Activated CD8-positive, alpha-beta T cell treated with anti-CD3 and anti-CD28 coated beads for 36 hours (primary cell): ENCODE measurements around the gene FMNL1. TPM values are rescaled to one million over a fixed set of nuclear protein-coding genes. Genes with fewer than 3 reads are reported as not detected.
A peak's percentile ranks its signal among the peaks of the same experiment; 100 is the strongest.

ENCODE experiments used
- ATAC-seq: fragments of 200-7000 bp; cut with Tn5 transposase; one replicate; pipeline ENCODE4 v1.10.0; 2021; ENCODE audit warnings: mild to moderate bottlenecking, moderate library complexity
- CTCF ChIA-PET: fragments of 350-600 bp; sonication (Branson Sonifier 250); formaldehyde crosslinking; loops from one replicate; lab custom pipeline; 2021; ENCODE audit warnings: antibody characterized with exemption; lab: Charles Lee
- POLR2A ChIA-PET: fragments of 350-600 bp; sonication (Branson Sonifier 250); formaldehyde crosslinking; loops from one replicate; lab custom pipeline; 2021; ENCODE audit warnings: antibody characterized with exemption; lab: Charles Lee
- DNase-seq: peaks from one replicate; pipeline ENCODE4 v3.0.0-alpha.2; 2020
- H3K27ac Mint-ChIP-seq: one replicate; pipeline ENCODE4 v1.8.0; 2021; ENCODE audit warnings: mild to moderate bottlenecking, mixed read lengths
- H3K27me3 Mint-ChIP-seq: one replicate; pipeline ENCODE4 v1.8.0; 2021; ENCODE audit warnings: mixed read lengths
- H3K36me3 Mint-ChIP-seq: one replicate; pipeline ENCODE4 v1.8.0; 2021; ENCODE audit warnings: low read depth, mixed read lengths
- H3K4me1 Mint-ChIP-seq: one replicate; pipeline ENCODE4 v1.8.0; 2021; ENCODE audit warnings: low read depth, mixed read lengths
- H3K4me3 Mint-ChIP-seq: one replicate; pipeline ENCODE4 v1.8.0; 2021; ENCODE audit warnings: mild to moderate bottlenecking, moderate library complexity, mixed read lengths
- H3K9me3 Mint-ChIP-seq: one replicate; pipeline ENCODE4 v1.8.0; 2021; ENCODE audit warnings: mixed read lengths
- intact Hi-C: fragments of 100-400 bp; cut with micrococcal nuclease; formaldehyde crosslinking; loops from one replicate; pipeline ENCODE4 v1.10.0; 2022
- total RNA-seq, 2 experiments: library from RNA; stranded (reverse); gene quantifications; one replicate each; pipeline ENCODE4 v1.2.3, GENCODE V29; 2021
- TF ChIP-seq, protein P1 (sequence below): fragments of 200-600 bp; IDR thresholded peaks from one replicate; pipeline ENCODE4 v1.8.0; 2022; ENCODE audit warnings: antibody characterized with exemption, mild to moderate bottlenecking

The FMNL1 gene
- total RNA-seq, 2 experiments from 2014 or later: 285 to 298 TPM

DNA sequence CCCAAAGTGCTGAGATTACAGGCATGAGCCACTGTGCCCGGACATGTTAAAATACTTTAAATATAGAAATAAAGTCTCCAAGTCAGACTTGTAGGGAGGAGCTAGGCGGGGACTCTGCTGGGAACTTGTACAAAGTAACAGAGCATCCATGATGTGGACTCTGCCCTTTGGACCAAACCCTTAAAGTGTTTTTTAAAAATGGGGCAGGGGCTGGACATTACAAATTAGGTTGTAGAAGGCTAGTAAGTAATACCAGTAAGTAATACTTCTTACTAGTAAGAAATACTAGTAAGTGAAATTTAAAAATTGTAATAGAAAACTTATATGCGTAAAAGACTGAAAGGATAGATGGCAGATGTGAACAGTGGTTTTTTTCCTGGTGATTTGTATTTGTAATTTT, 49.9 kb downstream of the FMNL1 start:
- no peaks in the 10 kb centered on the region for H3K27me3 Mint-ChIP-seq
- intact Hi-C loops: no loop called here
- POLR2A ChIA-PET: interaction anchor here (1.0 to 1.4 kb wide), 4 partner anchors 12 to 28 kb away, joined by 3 to 5 read pairs (median 4); no protein-coding TSS in a partner anchor
- no peak overlapping the region for H3K4me3 Mint-ChIP-seq
- peaks cover 25% of the 10 kb centered on the region for H3K4me1 Mint-ChIP-seq
- DNase-seq (no peak), ATAC-seq (no peak)
- H3K27ac Mint-ChIP-seq: peak overlapping the region; percentile 42
- H3K9me3 Mint-ChIP-seq: no peaks in the 10 kb centered on the region
- CTCF ChIA-PET: interaction anchor here (0.9 to 13.2 kb wide), 20 partner anchors 9 to 136 kb away, joined by 3 to 270 read pairs (median 6); partner anchors contain the start of gene ACBD4
- TF ChIP-seq, protein P1, sequence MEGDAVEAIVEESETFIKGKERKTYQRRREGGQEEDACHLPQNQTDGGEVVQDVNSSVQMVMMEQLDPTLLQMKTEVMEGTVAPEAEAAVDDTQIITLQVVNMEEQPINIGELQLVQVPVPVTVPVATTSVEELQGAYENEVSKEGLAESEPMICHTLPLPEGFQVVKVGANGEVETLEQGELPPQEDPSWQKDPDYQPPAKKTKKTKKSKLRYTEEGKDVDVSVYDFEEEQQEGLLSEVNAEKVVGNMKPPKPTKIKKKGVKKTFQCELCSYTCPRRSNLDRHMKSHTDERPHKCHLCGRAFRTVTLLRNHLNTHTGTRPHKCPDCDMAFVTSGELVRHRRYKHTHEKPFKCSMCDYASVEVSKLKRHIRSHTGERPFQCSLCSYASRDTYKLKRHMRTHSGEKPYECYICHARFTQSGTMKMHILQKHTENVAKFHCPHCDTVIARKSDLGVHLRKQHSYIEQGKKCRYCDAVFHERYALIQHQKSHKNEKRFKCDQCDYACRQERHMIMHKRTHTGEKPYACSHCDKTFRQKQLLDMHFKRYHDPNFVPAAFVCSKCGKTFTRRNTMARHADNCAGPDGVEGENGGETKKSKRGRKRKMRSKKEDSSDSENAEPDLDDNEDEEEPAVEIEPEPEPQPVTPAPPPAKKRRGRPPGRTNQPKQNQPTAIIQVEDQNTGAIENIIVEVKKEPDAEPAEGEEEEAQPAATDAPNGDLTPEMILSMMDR: no peak
- peaks cover 60% of the 10 kb centered on the region for H3K36me3 Mint-ChIP-seq

DNA sequence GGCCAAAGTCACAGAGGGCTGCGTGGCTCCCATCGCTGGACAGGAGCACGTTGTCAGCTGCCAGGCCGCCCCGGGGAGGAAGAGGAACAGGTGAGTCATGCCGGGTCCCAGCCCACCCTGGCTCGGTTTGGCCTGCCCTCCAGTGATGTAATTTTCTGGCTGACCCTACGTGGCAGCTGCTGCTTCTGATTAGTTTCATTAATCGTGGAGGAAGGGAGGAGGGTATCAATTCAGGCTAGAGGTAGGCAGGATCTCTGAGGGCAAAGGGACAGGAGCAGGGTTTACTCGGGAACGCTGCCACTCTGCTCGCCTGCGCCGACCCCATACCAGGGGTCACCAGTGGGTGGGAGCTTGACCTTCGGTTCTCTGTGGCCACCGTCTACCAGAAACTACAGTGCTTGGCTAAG, 51.9 kb downstream of the FMNL1 start:
- Mint-ChIP-seq H3K36me3 (peaks cover 46% of the 10 kb centered on the region), H3K27me3 (no peaks in the 10 kb centered on the region), H3K4me3 (no peak overlapping the region), H3K4me1 (peaks cover 31% of the 10 kb centered on the region), H3K27ac (no peak overlapping the region), H3K9me3 (no peaks in the 10 kb centered on the region)
- TF ChIP-seq, protein P1: no peak
- CTCF ChIA-PET: interaction anchor here (13.2 kb wide), 1 partner anchor 115 kb away, joined by 270 read pairs; no protein-coding TSS in a partner anchor
- POLR2A ChIA-PET: interaction anchor here (0.6 kb wide), 1 partner anchor 8 kb away, joined by 3 read pairs; no protein-coding TSS in a partner anchor
- no peak for DNase-seq
- intact Hi-C loops: no loop called here
- no peak for ATAC-seq

DNA sequence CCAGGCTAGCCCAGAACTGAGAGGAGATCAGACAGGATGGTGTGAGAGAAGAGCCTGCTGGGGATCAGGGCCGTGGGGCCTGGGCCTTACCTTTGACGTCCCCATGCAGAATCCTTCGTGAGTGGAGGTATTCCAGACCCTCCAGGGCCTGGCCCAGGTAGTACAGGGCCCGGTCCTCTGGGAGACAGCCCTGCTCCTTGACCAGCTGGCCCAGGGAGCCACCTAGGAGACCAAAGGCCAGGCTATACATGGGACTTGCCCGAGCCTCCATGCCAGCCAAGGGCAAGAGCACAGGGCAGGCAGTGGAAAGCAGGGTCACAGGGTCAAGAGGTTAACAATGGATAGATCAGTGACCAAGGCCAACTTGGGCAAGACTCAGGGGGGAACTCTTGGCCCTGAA, 52.3 kb downstream of the FMNL1 start:
- CTCF ChIA-PET: interaction anchor here (5.2 to 13.2 kb wide), 2 partner anchors 54 to 115 kb away, joined by 40 to 270 read pairs; no protein-coding TSS in a partner anchor
- POLR2A ChIA-PET: no interaction called here
- peaks cover 33% of the 10 kb centered on the region for H3K4me1 Mint-ChIP-seq
- intact Hi-C loops: no loop called here
- H3K36me3 Mint-ChIP-seq: peaks cover 44% of the 10 kb centered on the region
- ATAC-seq (no peak), DNase-seq (no peak)
- H3K9me3 Mint-ChIP-seq: no peaks in the 10 kb centered on the region
- no peak overlapping the region for H3K27ac Mint-ChIP-seq
- H3K4me3 Mint-ChIP-seq: no peak overlapping the region
- H3K27me3 Mint-ChIP-seq: no peaks in the 10 kb centered on the region
- TF ChIP-seq, protein P1: no peak

DNA sequence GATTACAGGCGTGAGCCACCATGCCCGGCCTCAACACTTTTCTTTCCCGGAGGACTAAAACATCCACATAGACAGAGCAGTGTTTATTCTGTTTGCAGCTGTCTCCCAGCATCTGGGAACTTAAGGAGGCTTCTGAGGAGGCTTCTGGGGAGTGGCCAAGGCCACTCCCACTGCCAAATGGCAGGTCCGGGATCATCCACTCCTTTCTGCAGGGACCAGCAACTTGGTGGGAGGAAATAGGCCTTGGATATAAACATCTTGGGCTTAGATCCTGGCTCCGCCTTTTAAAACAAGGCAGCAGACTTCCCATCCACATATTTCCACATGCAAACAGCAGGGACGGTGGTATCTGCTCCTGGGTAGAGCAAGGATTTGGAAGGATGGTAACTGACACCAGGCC, 54.3 kb downstream of the FMNL1 start:
- CTCF ChIA-PET: interaction anchor here (1.1 to 13.2 kb wide), 15 partner anchors 10 to 113 kb away, joined by 3 to 270 read pairs (median 16); partner anchors contain the start of gene MAP3K14
- Mint-ChIP-seq H3K27me3 (no peaks in the 10 kb centered on the region), H3K36me3 (peaks cover 37% of the 10 kb centered on the region), H3K9me3 (no peaks in the 10 kb centered on the region), H3K4me1 (peaks cover 20% of the 10 kb centered on the region), H3K27ac (no peak overlapping the region), H3K4me3 (no peak overlapping the region)
- POLR2A ChIA-PET: no interaction called here
- DNase-seq (no peak), ATAC-seq (no peak)
- TF ChIP-seq, protein P1: no peak
- intact Hi-C loops: loop anchor here (5.0 kb wide), 1 partner anchor 36 kb away; no protein-coding TSS in a partner anchor

DNA sequence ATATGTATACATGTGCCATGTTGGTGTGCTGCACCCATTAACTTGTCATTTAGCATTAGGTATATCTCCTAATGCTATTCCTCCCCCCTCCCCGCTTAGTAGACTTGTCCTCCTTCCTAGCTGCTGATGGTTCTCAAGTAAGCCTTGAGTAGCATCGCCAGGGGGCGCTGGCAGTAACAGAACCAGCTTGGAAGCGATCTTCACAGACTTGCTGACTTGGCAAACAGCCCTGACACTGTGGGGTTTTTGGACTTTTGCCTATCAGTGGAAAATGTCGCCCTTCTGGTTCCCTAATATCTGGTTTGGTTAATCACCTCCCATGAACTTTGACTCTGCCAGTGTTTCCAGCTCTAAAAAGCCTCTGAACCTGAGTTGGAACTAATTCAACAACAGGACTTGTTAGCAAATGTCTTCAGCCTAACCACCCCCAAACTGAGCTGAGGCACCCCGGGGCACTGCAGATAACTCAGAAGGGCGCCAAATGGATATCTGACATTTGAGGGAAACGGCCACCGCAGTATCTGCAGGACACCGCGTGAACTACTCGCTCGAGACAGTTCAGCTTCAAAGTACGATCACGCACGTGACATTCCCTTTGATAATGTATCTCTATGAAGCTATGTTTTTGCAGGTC, 55.6 kb downstream of the FMNL1 start:
- CTCF ChIA-PET: interaction anchor here (0.6 to 13.2 kb wide), 48 partner anchors 8 to 151 kb away, joined by 3 to 270 read pairs (median 7); partner anchors contain the start of genes ACBD4, HEXIM2 and MAP3K14
- Mint-ChIP-seq H3K9me3 (no peaks in the 10 kb centered on the region), H3K27ac (peak overlapping the region; percentile 53), H3K36me3 (peaks cover 34% of the 10 kb centered on the region), H3K4me3 (no peak overlapping the region), H3K27me3 (no peaks in the 10 kb centered on the region), H3K4me1 (peaks cover 15% of the 10 kb centered on the region)
- POLR2A ChIA-PET: interaction anchor here (0.7 to 1.4 kb wide), 12 partner anchors 13 to 111 kb away, joined by 3 to 11 read pairs (median 4); partner anchors contain the start of gene MAP3K14
- intact Hi-C loops: loop anchor here (1.0 to 5.0 kb wide), 2 partner anchors 35 to 108 kb away; no protein-coding TSS in a partner anchor
- DNase-seq: peak; percentile 98
- TF ChIP-seq, protein P1: peak; percentile 78
- ATAC-seq: peak; percentile 95
